Measurements from ENCODE around the gene TECR. TPM values are rescaled to one million over a fixed set of nuclear protein-coding genes. Genes with fewer than 3 reads are reported as not detected.

The TECR gene
- total RNA-seq, 1 experiment from 2014 or later = 145 TPM

- Histone ChIP-seq H3K4me1 (ENCODE audit: insufficient read depth, low read length) (peaks cover 14% of the 10 kb centered on the region), H3K79me2 (ENCODE audit: low read length) (peaks cover 66% of the 10 kb centered on the region), H3K9ac (ENCODE audit: low read length) (no peak overlapping the region)
Observed at GRCh38 chr19:14553042-14553938, 23.9 kb downstream of the TECR start.

GRCh38 chr19:14553939-14554243 lies 24.5 kb downstream of the TECR start:
- Histone ChIP-seq H3K27ac (ENCODE audit: low read length) (no peak overlapping the region), H2AFZ (ENCODE audit: low read length) (no peak overlapping the region), H3K9me3 (ENCODE audit: low read length) (no peaks in the 10 kb centered on the region), H3K4me1 (ENCODE audit: insufficient read depth, low read length) (peaks cover 14% of the 10 kb centered on the region), H3K4me3 (ENCODE audit: low read length) (no peak overlapping the region), H4K20me1 (ENCODE audit: low read length) (no peaks in the 10 kb centered on the region), H3K27me3 (ENCODE audit: low read length) (no peaks in the 10 kb centered on the region), H3K36me3 (ENCODE audit: low read depth, low read length) (no peaks in the 10 kb centered on the region; the same call in 1 of the 2 replicates), H3K4me2 (ENCODE audit: low read length) (no peak overlapping the region), H3K9me2 (replicated peaks; ENCODE audit: low read length) (no peaks in the 10 kb centered on the region), H3F3A (ENCODE audit: low read length, unreplicated experiment) (no peaks in the 10 kb centered on the region), H3K9ac (ENCODE audit: low read length) (no peak overlapping the region), H3K79me2 (ENCODE audit: low read length) (peaks cover 72% of the 10 kb centered on the region)
- TF ChIP-seq EZH2phosphoT487 (IDR thresholded peaks at IDR 0.05; ENCODE audit: borderline replicate concordance, low read length) (no peak), EZH2 (IDR thresholded peaks at IDR 0.05; ENCODE audit: low read length, unreplicated experiment) (no peak), CTCF (conservative IDR thresholded peaks at IDR 0.05; ENCODE audit: low read depth, low read length) (no peak)
- ATAC-seq (no peak), DNase-seq (no peak)
- intact Hi-C loops (cut with micrococcal nuclease) = no loop called here
- POLR2A ChIA-PET (ENCODE audit: unreplicated experiment) = no interaction called here
- CTCF ChIA-PET = no interaction called here
- BruUV-seq (replicated peaks) = no TSS peak

More at GRCh38 chr19:14553042-14553938, 23.9 kb downstream of the TECR start:
- H3K9me2 ChIP-seq (replicated peaks; ENCODE audit: low read length) = no peaks in the 10 kb centered on the region
- H3F3A ChIP-seq (ENCODE audit: low read length, unreplicated experiment) = no peaks in the 10 kb centered on the region
- POLR2A ChIA-PET (ENCODE audit: unreplicated experiment) = no interaction called here
- no peaks in the 10 kb centered on the region for H3K9me3 ChIP-seq (ENCODE audit: low read length)
- no peaks in the 10 kb centered on the region for H3K27me3 ChIP-seq (ENCODE audit: low read length)
- TF ChIP-seq CTCF (conservative IDR thresholded peaks at IDR 0.05; ENCODE audit: low read depth, low read length) (no peak), EZH2 (IDR thresholded peaks at IDR 0.05; ENCODE audit: low read length, unreplicated experiment) (no peak), EZH2phosphoT487 (IDR thresholded peaks at IDR 0.05; ENCODE audit: borderline replicate concordance, low read length) (no peak)
- ATAC-seq (no peak), DNase-seq (no peak)
- BruUV-seq (replicated peaks) = no TSS peak
- intact Hi-C loops (cut with micrococcal nuclease) = no loop called here
- no peaks in the 10 kb centered on the region for H4K20me1 ChIP-seq (ENCODE audit: low read length)
- H3K27ac ChIP-seq (ENCODE audit: low read length) = no peak overlapping the region
- H3K36me3 ChIP-seq (ENCODE audit: low read depth, low read length) = no peaks in the 10 kb centered on the region; the same call in 1 of the 2 replicates
- no peak overlapping the region for H2AFZ ChIP-seq (ENCODE audit: low read length)
- CTCF ChIA-PET = no interaction called here
- no peak overlapping the region for H3K4me3 ChIP-seq (ENCODE audit: low read length)
- no peak overlapping the region for H3K4me2 ChIP-seq (ENCODE audit: low read length)

- ChIA-PET POLR2A (ENCODE audit: unreplicated experiment) (no interaction called here), CTCF (interaction anchor here (0.6 kb wide), 1 partner anchor 132 kb away, joined by 3 read pairs; no protein-coding TSS in a partner anchor)
- ATAC-seq = no peak
- peak; percentile 38 for DNase-seq
- no peaks in the 10 kb centered on the region for H3K9me3 ChIP-seq (ENCODE audit: low read length)
- no peaks in the 10 kb centered on the region for H3F3A ChIP-seq (ENCODE audit: low read length, unreplicated experiment)
- H3K36me3 ChIP-seq (ENCODE audit: low read depth, low read length) = no peaks in the 10 kb centered on the region; the same call in 1 of the 2 replicates
- H3K9ac ChIP-seq (ENCODE audit: low read length) = no peak overlapping the region
- intact Hi-C loops (cut with micrococcal nuclease) = no loop called here
- H3K4me3 ChIP-seq (ENCODE audit: low read length) = no peak overlapping the region
- no peak for TF ChIP-seq EZH2phosphoT487 (IDR thresholded peaks at IDR 0.05; ENCODE audit: borderline replicate concordance, low read length)
- no peak for TF ChIP-seq CTCF (conservative IDR thresholded peaks at IDR 0.05; ENCODE audit: low read depth, low read length)
- no peak for TF ChIP-seq EZH2 (IDR thresholded peaks at IDR 0.05; ENCODE audit: low read length, unreplicated experiment)
- peaks cover 77% of the 10 kb centered on the region for H3K79me2 ChIP-seq (ENCODE audit: low read length)
- H3K4me2 ChIP-seq (ENCODE audit: low read length) = no peak overlapping the region
- no peaks in the 10 kb centered on the region for H4K20me1 ChIP-seq (ENCODE audit: low read length)
- H3K27ac ChIP-seq (ENCODE audit: low read length) = no peak overlapping the region
- H3K9me2 ChIP-seq (replicated peaks; ENCODE audit: low read length) = no peaks in the 10 kb centered on the region
- BruUV-seq (replicated peaks) = no TSS peak
- no peaks in the 10 kb centered on the region for H3K27me3 ChIP-seq (ENCODE audit: low read length)
- H3K4me1 ChIP-seq (ENCODE audit: insufficient read depth, low read length) = peaks cover 14% of the 10 kb centered on the region
- no peak overlapping the region for H2AFZ ChIP-seq (ENCODE audit: low read length)
Observed at GRCh38 chr19:14554382-14554812, 25.0 kb downstream of the TECR start.
